HCT116 (cell line): ENCODE results near the gene PIBF1. TPM values are rescaled to one million over a fixed set of nuclear protein-coding genes. Genes with fewer than 3 reads are reported as not detected.

Experiments
- ATAC-seq: fragments of 200-7000 bp; cut with Tn5 transposase; 2 replicates; pipeline ENCODE4 v1.9.1; 2020; ENCODE audit warnings: mild to moderate bottlenecking, moderate library complexity
- BruUV-seq: library from RNA; stranded (reverse); fragments of 400-500 nt; replicated peaks from 2 replicates; lab custom pipeline; 2021; lab: Mats Ljungman, UMichigan
- CTCF ChIA-PET: fragments of 300-600 bp; sonication (Branson Sonifier 250); formaldehyde crosslinking; loops from one replicate; lab custom pipeline; 2021; ENCODE audit warnings: antibody characterized with exemption; lab: Charles Lee
- POLR2A ChIA-PET: fragments of 300-600, 350-600 bp; sonication (Branson Sonifier 250); formaldehyde crosslinking; loops from one replicate; lab custom pipeline; 2021; ENCODE audit warnings: antibody characterized with exemption; lab: Charles Lee
- RAD21 ChIA-PET, 2 experiments: fragments of 300-600 bp; sonication (Branson Sonifier 250); formaldehyde crosslinking; loops; one replicate each; lab custom pipeline; 2023; ENCODE audit warnings: low total read pairs in 2 of 2; ENCODE audit not compliant: uncharacterized antibody in 2 of 2, unreplicated experiment in 2 of 2, low non-redundant PET in 1 of 2; lab: Charles Lee
- DNase-seq: peaks from one replicate; pipeline ENCODE4 v3.0.0-alpha.2; 2010; ENCODE audit warnings: low read depth, low spot score
- H2AFZ ChIP-seq: fragments of 200-600 bp; shearing (Covaris generic), sonication (generic); 2 replicates; pipeline ENCODE4 v1.6.1; 2017; ENCODE audit warnings: low read depth, mixed run types, mixed read lengths, antibody characterized with exemption, low read length; ENCODE audit not compliant: poor library complexity, severe bottlenecking
- H3K27ac ChIP-seq: 2 replicates; pipeline ENCODE4 v1.5.1; 2012; ENCODE audit warnings: low read depth, low read length
- H3K27me3 ChIP-seq: fragments of 200-600 bp; sonication (generic); 2 replicates; pipeline ENCODE4 v1.6.1; 2016; ENCODE audit warnings: mixed run types, low read length, mixed read lengths; ENCODE audit not compliant: insufficient read depth
- H3K36me3 ChIP-seq, 2 experiments: fragments of 200-500 bp in 1 of 2; fragments of 200-600 bp in 1 of 2; sonication (Bioruptor generic) in 1 of 2; sonication (generic) in 1 of 2; 2 replicates each; pipeline versions ENCODE4 v1.5.1 to v1.6.1; 2014 to 2016; ENCODE audit warnings: low read length in 2 of 2, inconsistent platforms in 1 of 2, mixed read lengths in 1 of 2, mixed run types in 1 of 2; ENCODE audit not compliant: insufficient read depth in 2 of 2, control insufficient read depth in 1 of 2
- H3K4me1 ChIP-seq, 2 experiments: fragments of 200-600 bp in 1 of 2; sonication (generic) in 1 of 2; 2 replicates each; pipeline versions ENCODE4 v1.5.1 to v1.6.1; 2012 to 2017; ENCODE audit warnings: low read length in 2 of 2, inconsistent platforms in 1 of 2, mild to moderate bottlenecking in 1 of 2, mixed read lengths in 1 of 2, mixed run types in 1 of 2, moderate library complexity in 1 of 2; ENCODE audit not compliant: insufficient read depth in 2 of 2, control insufficient read depth in 1 of 2
- H3K4me2 ChIP-seq: fragments of 200-600 bp; sonication (generic); 2 replicates; pipeline ENCODE4 v1.6.1; 2017; ENCODE audit warnings: mixed run types, low read length, mixed read lengths
- H3K4me3 ChIP-seq, 2 experiments: fragments of 200-600 bp in 1 of 2; sonication (generic) in 1 of 2; replicated peaks in 1 of 2; 2 replicates each; pipeline ENCODE4 v1.5.1; 2011 to 2016; ENCODE audit warnings: low read length in 2 of 2, control low read depth in 1 of 2, low read depth in 1 of 2, mild to moderate bottlenecking in 1 of 2, mixed read lengths in 1 of 2, mixed run types in 1 of 2
- H3K79me2 ChIP-seq: fragments of 200-600 bp; sonication (generic); 2 replicates; pipeline ENCODE4 v1.6.1; 2017; ENCODE audit warnings: mild to moderate bottlenecking, mixed run types, low read length, moderate library complexity, mixed read lengths; ENCODE audit not compliant: insufficient read depth
- H3K9ac ChIP-seq: fragments of 200-600 bp; sonication (generic); 2 replicates; pipeline ENCODE4 v1.6.1; 2016; ENCODE audit warnings: low read length, mixed read lengths
- H3K9me2 ChIP-seq: fragments of 200-600 bp; sonication (generic), shearing (Covaris generic); 2 replicates; pipeline ENCODE4 v1.6.1; 2017; ENCODE audit warnings: mixed run types, mild to moderate bottlenecking, moderate library complexity; ENCODE audit not compliant: insufficient read depth
- H3K9me3 ChIP-seq, 2 experiments: fragments of 200-500 bp in 1 of 2; fragments of 200-600 bp in 1 of 2; sonication (Bioruptor generic) in 1 of 2; sonication (generic) in 1 of 2; 2 replicates each; pipeline ENCODE4 v1.6.1; 2014 to 2017; ENCODE audit warnings: low read length in 2 of 2, mixed read lengths in 2 of 2, inconsistent platforms in 1 of 2, low read depth in 1 of 2, mild to moderate bottlenecking in 1 of 2, mixed run types in 1 of 2, moderate library complexity in 1 of 2; ENCODE audit not compliant: control insufficient read depth in 1 of 2, insufficient read depth in 1 of 2
- H4K20me1 ChIP-seq: fragments of 200-600 bp; sonication (generic), shearing (Covaris generic); 2 replicates; pipeline ENCODE4 v1.6.1; 2017; ENCODE audit warnings: mixed run types, mild to moderate bottlenecking, moderate library complexity; ENCODE audit not compliant: insufficient read depth
- CBX3 ChIP-seq: IDR thresholded peaks from 2 replicates; pipeline ENCODE4 v1.6.1; 2012; ENCODE audit warnings: low read depth
- CEBPB ChIP-seq: IDR thresholded peaks from 2 replicates; pipeline ENCODE4 v1.6.1; 2012; ENCODE audit warnings: low read depth
- EGR1 ChIP-seq: IDR thresholded peaks from 2 replicates; pipeline ENCODE4 v1.6.1; 2012; ENCODE audit warnings: low read depth
- ELF1 ChIP-seq: IDR thresholded peaks from 2 replicates; pipeline ENCODE4 v1.6.1; 2012; ENCODE audit warnings: low read depth, borderline replicate concordance
- EZH2 ChIP-seq: fragments of 200-600 bp; sonication (generic); IDR thresholded peaks from 2 replicates; pipeline ENCODE4 v1.6.1; 2017; ENCODE audit warnings: antibody characterized with exemption, mixed run types
- JUND ChIP-seq: IDR thresholded peaks from 2 replicates; pipeline ENCODE4 v1.6.1; 2012
- MAX ChIP-seq: IDR thresholded peaks from 2 replicates; pipeline ENCODE4 v1.6.1; 2012
- POLR2A ChIP-seq: IDR thresholded peaks from 2 replicates; pipeline ENCODE4 v1.7.0; 2011; ENCODE audit warnings: borderline replicate concordance; ENCODE audit not compliant: insufficient read depth, insufficient read length; ENCODE audit errors: extremely low read depth
- POLR2AphosphoS5 ChIP-seq: IDR thresholded peaks from 2 replicates; pipeline ENCODE4 v1.6.1; 2011; ENCODE audit warnings: mild to moderate bottlenecking, low read depth, low read length, moderate library complexity
- REST ChIP-seq: IDR thresholded peaks from 2 replicates; pipeline ENCODE4 v1.6.1; 2012; ENCODE audit warnings: low read depth
- SIN3A ChIP-seq: IDR thresholded peaks from 2 replicates; pipeline ENCODE4 v1.6.1; 2012; ENCODE audit warnings: low read depth
- SP1 ChIP-seq: IDR thresholded peaks from 2 replicates; pipeline ENCODE4 v1.6.1; 2012; ENCODE audit warnings: low read depth
- TCF7L2 ChIP-seq: IDR thresholded peaks from 2 replicates; pipeline ENCODE4 v1.7.0; 2011; ENCODE audit warnings: borderline replicate concordance, inconsistent platforms; ENCODE audit not compliant: insufficient read depth, insufficient read length; ENCODE audit errors: extremely low read depth
- YY1 ChIP-seq: IDR thresholded peaks from 2 replicates; pipeline ENCODE4 v1.6.1; 2011; ENCODE audit warnings: low read length, low read depth, moderate library complexity, mild to moderate bottlenecking; ENCODE audit not compliant: insufficient replicate concordance; ENCODE audit errors: extremely low read depth
- ZBTB33 ChIP-seq: IDR thresholded peaks from 2 replicates; pipeline ENCODE4 v1.6.1; 2011; ENCODE audit warnings: mild to moderate bottlenecking, low read length, moderate library complexity; ENCODE audit not compliant: insufficient replicate concordance; ENCODE audit errors: extremely low read depth
- ZFX ChIP-seq: fragments of 450-650 bp; IDR thresholded peaks from 2 replicates; pipeline ENCODE4 v1.6.1; 2017
- intact Hi-C: fragments of 100-400 bp; cut with micrococcal nuclease; formaldehyde crosslinking; loops from 2 replicates; pipeline ENCODE4 v1.10.0; 2022
- total RNA-seq: library from RNA; stranded (reverse); gene quantifications from one replicate; pipeline ENCODE4 v1.2.1, GENCODE V29; 2021; ENCODE audit not compliant: unreplicated experiment

The PIBF1 gene
- total RNA-seq, 1 experiment from 2014 or later: 21.1 TPM

GRCh38 chr13:72998012-72998411 lies 216.1 kb downstream of the PIBF1 start:
- intact Hi-C loops: no loop called here
- Histone ChIP-seq H3K9ac (no peak overlapping the region), H3K27ac (no peak overlapping the region), H3K36me3 (no peaks in the 10 kb centered on the region; a peak in 1 of 4 replicates), H4K20me1 (no peaks in the 10 kb centered on the region), H3K9me3 (no peaks in the 10 kb centered on the region), H3K9me2 (no peaks in the 10 kb centered on the region), H2AFZ (no peak overlapping the region), H3K79me2 (no peaks in the 10 kb centered on the region), H3K4me3 (no peak overlapping the region), H3K4me1 (peaks cover 4 to 12% of the 10 kb centered on the region in 2 experiments; a peak in 3 of 4 replicates), H3K4me2 (no peak overlapping the region)
- CTCF ChIA-PET: no interaction called here
- no TSS peak for BruUV-seq
- RAD21 ChIA-PET: no interaction called here
- DNase-seq: no peak
- no peak for ATAC-seq
- POLR2A ChIA-PET: no interaction called here
- no peak for TF ChIP-seq EGR1
- TF ChIP-seq YY1: no peak
- no peak for TF ChIP-seq ELF1
- no peak for TF ChIP-seq EZH2
- TF ChIP-seq JUND: no peak
- TF ChIP-seq CEBPB: no peak
- no peak for TF ChIP-seq SIN3A
- no peak for TF ChIP-seq ZFX
- no peak for TF ChIP-seq MAX
- TF ChIP-seq POLR2A: no peak
- TF ChIP-seq, all 23 proteins: peak for 0
- no peaks in the 10 kb centered on the region for H3K27me3 ChIP-seq

GRCh38 chr13:73000027-73000674 lies 218.2 kb downstream of the PIBF1 start:
- H3K9ac ChIP-seq: no peak overlapping the region
- no peaks in the 10 kb centered on the region for H4K20me1 ChIP-seq
- H3K27me3 ChIP-seq: no peaks in the 10 kb centered on the region
- ChIA-PET POLR2A (no interaction called here), RAD21 (no interaction called here), CTCF (no interaction called here)
- no peak overlapping the region for H3K27ac ChIP-seq
- H3K4me3 ChIP-seq: no peak overlapping the region
- ATAC-seq (no peak; the same call in 1 of the 2 replicates), DNase-seq (peak; percentile 26)
- no peaks in the 10 kb centered on the region for H3K79me2 ChIP-seq
- H2AFZ ChIP-seq: no peak overlapping the region
- H3K9me3 ChIP-seq: no peaks in the 10 kb centered on the region
- no peak overlapping the region for H3K4me2 ChIP-seq
- no peaks in the 10 kb centered on the region for H3K9me2 ChIP-seq
- intact Hi-C loops: no loop called here
- peaks cover 4 to 12% of the 10 kb centered on the region in 2 experiments; a peak in 3 of 4 replicates for H3K4me1 ChIP-seq
- no peaks in the 10 kb centered on the region; a peak in 1 of 4 replicates for H3K36me3 ChIP-seq
- TSS peak; percentile 28 for BruUV-seq
- TF ChIP-seq REST (no peak), POLR2AphosphoS5 (no peak), TCF7L2 (no peak), ZFX (no peak), POLR2A (no peak), CBX3 (no peak), ZBTB33 (no peak), YY1 (no peak), SP1 (peak; percentile 31; the same call in 1 of the 2 replicates)
